LNCaP clone FGC (cell line): ENCODE data around the gene SLC46A2.
A peak's percentile ranks its signal among the peaks of the same experiment; 100 is the strongest.

Source experiments
- DNase-seq: peaks from one replicate; pipeline ENCODE4 v3.0.0-alpha.2; 2011; ENCODE audit warnings: low read depth
- H3K4me3 ChIP-seq: 2 replicates; pipeline ENCODE4 v1.5.1; 2011; ENCODE audit warnings: mild to moderate bottlenecking, low read depth, low read length, control low read depth
- CTCF ChIP-seq: IDR thresholded peaks from 2 replicates; pipeline ENCODE4 v1.5.1; 2012; ENCODE audit warnings: mild to moderate bottlenecking; ENCODE audit not compliant: control insufficient read depth, insufficient read depth; ENCODE audit errors: extremely low read depth

Gene SLC46A2

GRCh38 chr9:112890106-112891081 is at the start of gene SLC46A2:
Gene SLC46A2, minus strand, starts transcription at chr9:112890876. Its CDS starts 195 bp downstream, at chr9:112890681.
- DNase-seq, result no peak
- peak within 1 kb of the TSS; percentile 39 for H3K4me3 ChIP-seq
- TF ChIP-seq CTCF, result peak; percentile 4; the same call in 1 of the 2 replicates

GRCh38 chr9:112939418-112939817 is 48.7 kb upstream of the SLC46A2 start:
- no peak for DNase-seq
- no peak for TF ChIP-seq CTCF
- H3K4me3 ChIP-seq, result no peak overlapping the region

GRCh38 chr9:112933696-112934095 is 43.0 kb upstream of the SLC46A2 start:
- TF ChIP-seq CTCF, result no peak
- no peak overlapping the region for H3K4me3 ChIP-seq
- no peak for DNase-seq

GRCh38 chr9:112925058-112925641 is 34.5 kb upstream of the SLC46A2 start:
- DNase-seq, result no peak
- no peak overlapping the region for H3K4me3 ChIP-seq
- TF ChIP-seq CTCF, result peak; percentile 74

GRCh38 chr9:112921549-112921948 is 30.9 kb upstream of the SLC46A2 start:
- DNase-seq, result no peak

GRCh38 chr9:112917987-112918362 is 27.3 kb upstream of the SLC46A2 start:
- TF ChIP-seq CTCF, result no peak
- no peak overlapping the region for H3K4me3 ChIP-seq
- DNase-seq, result no peak

More at GRCh38 chr9:112921549-112921948, 30.9 kb upstream of the SLC46A2 start:
- peak; percentile 66 for TF ChIP-seq CTCF
- H3K4me3 ChIP-seq, result no peak overlapping the region
